Chondrocyte (in vitro differentiated cells): ENCODE data around the gene SPDYE3. TPM values are rescaled to one million over a fixed set of nuclear protein-coding genes. Genes with fewer than 3 reads are reported as not detected.
A peak's percentile ranks its signal among the peaks of the same experiment; 100 is the strongest.
"Not testable (repeated sequence)": the region's sequence is repeated elsewhere in the genome, so short reads cannot be mapped to it uniquely, and the experiment has no call there.

ENCODE experiments used
- DNase-seq: peaks from one replicate; pipeline ENCODE4 v3.0.0; 2021; ENCODE audit warnings: mixed read lengths, low spot score
- H3K27ac Mint-ChIP-seq: one replicate; pipeline ENCODE4 v1.8.0; 2021; ENCODE audit warnings: mild to moderate bottlenecking, moderate library complexity, mixed read lengths; ENCODE audit not compliant: unreplicated experiment
- H3K27me3 Mint-ChIP-seq: 2 replicates; pipeline ENCODE4 v1.8.0; 2021; ENCODE audit warnings: low read depth, mixed read lengths
- H3K36me3 Mint-ChIP-seq: 2 replicates; pipeline ENCODE4 v1.8.0; 2021; ENCODE audit warnings: low read depth, mixed read lengths
- H3K4me1 Mint-ChIP-seq: 2 replicates; pipeline ENCODE4 v1.8.0; 2021; ENCODE audit warnings: low read depth, mild to moderate bottlenecking, mixed read lengths
- H3K4me3 Mint-ChIP-seq: one replicate; pipeline ENCODE4 v1.8.0; 2021; ENCODE audit warnings: mild to moderate bottlenecking, moderate library complexity, mixed read lengths; ENCODE audit not compliant: unreplicated experiment
- H3K9me3 Mint-ChIP-seq: 2 replicates; pipeline ENCODE4 v1.8.0; 2021; ENCODE audit warnings: low read depth, mixed read lengths
- total RNA-seq: library from RNA; stranded (reverse); gene quantifications from 3 replicates; pipeline ENCODE4 v1.2.1, GENCODE V29; 2021
- TF ChIP-seq, protein P1 (sequence below): fragments of 200-600 bp; sonication (generic); IDR thresholded peaks from 2 replicates; pipeline ENCODE4 v1.5.0; 2021; ENCODE audit warnings: antibody characterized with exemption, mild to moderate bottlenecking, moderate library complexity

SPDYE3 gene
- total RNA-seq, 1 donor from 2014 or later: not detected

DNA sequence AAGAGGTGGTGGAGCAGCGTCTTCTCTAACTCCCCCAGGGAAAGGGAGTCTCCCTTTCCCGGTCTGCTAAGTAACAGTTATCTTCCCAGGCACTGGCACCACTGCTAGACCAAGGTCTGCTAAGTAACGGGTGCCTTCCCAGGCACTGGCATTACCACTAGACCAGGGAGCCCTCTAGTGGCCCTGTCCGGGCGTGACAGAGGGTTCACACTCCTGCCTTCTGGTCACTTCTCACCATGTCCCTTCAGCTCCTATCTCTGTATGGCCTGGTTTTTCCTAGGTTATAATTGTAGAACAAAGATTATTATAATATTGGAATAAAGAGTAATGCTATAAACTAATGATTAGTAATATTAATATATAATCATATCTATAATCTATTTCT, 37.8 kb downstream of the SPDYE3 start:
- not testable (repeated sequence) for H3K27me3 Mint-ChIP-seq, H3K4me1 Mint-ChIP-seq, H3K9me3 Mint-ChIP-seq, H3K4me3 Mint-ChIP-seq, DNase-seq
- TF ChIP-seq, protein P1, sequence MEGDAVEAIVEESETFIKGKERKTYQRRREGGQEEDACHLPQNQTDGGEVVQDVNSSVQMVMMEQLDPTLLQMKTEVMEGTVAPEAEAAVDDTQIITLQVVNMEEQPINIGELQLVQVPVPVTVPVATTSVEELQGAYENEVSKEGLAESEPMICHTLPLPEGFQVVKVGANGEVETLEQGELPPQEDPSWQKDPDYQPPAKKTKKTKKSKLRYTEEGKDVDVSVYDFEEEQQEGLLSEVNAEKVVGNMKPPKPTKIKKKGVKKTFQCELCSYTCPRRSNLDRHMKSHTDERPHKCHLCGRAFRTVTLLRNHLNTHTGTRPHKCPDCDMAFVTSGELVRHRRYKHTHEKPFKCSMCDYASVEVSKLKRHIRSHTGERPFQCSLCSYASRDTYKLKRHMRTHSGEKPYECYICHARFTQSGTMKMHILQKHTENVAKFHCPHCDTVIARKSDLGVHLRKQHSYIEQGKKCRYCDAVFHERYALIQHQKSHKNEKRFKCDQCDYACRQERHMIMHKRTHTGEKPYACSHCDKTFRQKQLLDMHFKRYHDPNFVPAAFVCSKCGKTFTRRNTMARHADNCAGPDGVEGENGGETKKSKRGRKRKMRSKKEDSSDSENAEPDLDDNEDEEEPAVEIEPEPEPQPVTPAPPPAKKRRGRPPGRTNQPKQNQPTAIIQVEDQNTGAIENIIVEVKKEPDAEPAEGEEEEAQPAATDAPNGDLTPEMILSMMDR: peak; percentile 74
- Mint-ChIP-seq H3K27ac (peak overlapping the region; percentile 90), H3K36me3 (peaks cover 22% of the 10 kb centered on the region)

DNA sequence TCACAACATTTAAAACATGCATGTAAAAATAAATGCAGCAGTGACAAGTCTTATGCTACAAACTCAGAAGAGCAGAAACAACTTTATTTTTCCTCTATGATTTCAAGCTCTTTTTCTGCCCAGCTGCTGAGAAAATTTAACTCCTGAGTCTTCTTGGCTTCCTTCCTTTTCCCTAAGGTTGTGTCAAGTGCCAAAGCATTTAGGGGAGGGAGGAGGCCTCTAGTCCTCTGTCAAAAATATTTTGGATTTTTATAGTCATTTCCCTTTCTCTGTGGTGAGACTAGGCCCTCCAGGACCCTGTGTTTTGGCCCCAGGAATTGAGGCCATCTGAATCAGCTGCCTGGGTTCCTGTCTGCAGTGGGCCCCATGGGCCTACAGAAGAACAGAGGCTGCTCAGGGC, 39.4 kb downstream of the SPDYE3 start:
- no peak overlapping the region for H3K4me3 Mint-ChIP-seq
- TF ChIP-seq, protein P1: no peak
- H3K4me1 Mint-ChIP-seq: peaks cover 7% of the 10 kb centered on the region
- peaks cover 29% of the 10 kb centered on the region for H3K36me3 Mint-ChIP-seq
- no peak overlapping the region for H3K27ac Mint-ChIP-seq
- no peak for DNase-seq
- no peaks in the 10 kb centered on the region for H3K9me3 Mint-ChIP-seq
- H3K27me3 Mint-ChIP-seq: no peaks in the 10 kb centered on the region

- DNase-seq: no peak
- TF ChIP-seq, protein P1: no peak
- peaks cover 26% of the 10 kb centered on the region for H3K36me3 Mint-ChIP-seq
- no peak overlapping the region for H3K27ac Mint-ChIP-seq
- H3K4me3 Mint-ChIP-seq: no peak overlapping the region
- H3K9me3 Mint-ChIP-seq: no peaks in the 10 kb centered on the region
- no peaks in the 10 kb centered on the region for H3K27me3 Mint-ChIP-seq
- H3K4me1 Mint-ChIP-seq: peaks cover 7% of the 10 kb centered on the region
Measured at GRCh38 chr7:100348805-100349204, 41.3 kb downstream of the SPDYE3 start.

DNA sequence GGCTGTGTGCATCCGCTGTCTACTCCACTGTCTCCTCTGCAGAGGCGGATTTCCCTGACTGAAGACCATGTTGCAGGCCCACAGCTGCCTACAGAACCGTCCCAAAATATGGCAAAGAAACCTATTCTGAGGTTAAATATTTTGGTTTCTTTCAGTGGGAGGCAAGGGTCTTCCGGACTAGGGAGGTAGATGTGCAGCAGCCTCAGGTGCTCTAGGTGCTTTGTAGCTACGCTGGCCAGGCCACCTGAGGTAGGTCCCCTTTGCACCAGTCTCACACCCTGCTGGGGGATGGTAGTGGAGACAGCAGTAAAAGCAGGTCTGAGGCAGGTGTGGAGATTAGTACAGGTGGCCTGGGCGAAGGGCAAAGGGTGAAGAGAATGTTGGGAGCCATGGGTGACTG, 42.3 kb downstream of the SPDYE3 start:
- TF ChIP-seq, protein P1: no peak
- Mint-ChIP-seq H3K27me3 (no peaks in the 10 kb centered on the region), H3K36me3 (peaks cover 26% of the 10 kb centered on the region), H3K4me1 (peaks cover 4% of the 10 kb centered on the region), H3K4me3 (no peak overlapping the region), H3K9me3 (no peaks in the 10 kb centered on the region), H3K27ac (peak overlapping the region; percentile 70)
- no peak for DNase-seq

DNA sequence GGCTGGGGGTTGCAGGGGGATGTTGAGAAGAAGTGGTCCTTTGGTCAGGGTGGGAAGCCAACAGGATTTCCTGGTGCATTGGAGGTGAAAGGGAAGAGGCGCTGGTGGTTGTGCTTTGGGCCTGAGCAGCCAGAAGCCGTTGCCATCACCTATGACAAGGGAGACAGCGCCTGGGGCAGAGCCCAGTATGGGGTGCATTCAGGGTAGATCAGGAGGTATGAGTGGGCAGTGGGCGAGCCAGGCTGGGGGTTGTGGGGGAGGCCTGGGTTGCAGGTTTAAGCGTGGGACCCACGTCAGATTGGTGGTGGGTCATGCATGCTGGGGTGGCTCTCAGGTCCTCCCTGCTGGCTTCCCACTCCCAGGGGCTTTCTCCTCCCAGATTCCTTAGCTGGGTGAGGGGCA, 44.2 kb downstream of the SPDYE3 start:
- Mint-ChIP-seq H3K9me3 (no peaks in the 10 kb centered on the region), H3K4me1 (no peaks in the 10 kb centered on the region), H3K27ac (no peak overlapping the region), H3K4me3 (no peak overlapping the region), H3K36me3 (peaks cover 26% of the 10 kb centered on the region), H3K27me3 (no peaks in the 10 kb centered on the region)
- DNase-seq: no peak
- TF ChIP-seq, protein P1: no peak

DNA sequence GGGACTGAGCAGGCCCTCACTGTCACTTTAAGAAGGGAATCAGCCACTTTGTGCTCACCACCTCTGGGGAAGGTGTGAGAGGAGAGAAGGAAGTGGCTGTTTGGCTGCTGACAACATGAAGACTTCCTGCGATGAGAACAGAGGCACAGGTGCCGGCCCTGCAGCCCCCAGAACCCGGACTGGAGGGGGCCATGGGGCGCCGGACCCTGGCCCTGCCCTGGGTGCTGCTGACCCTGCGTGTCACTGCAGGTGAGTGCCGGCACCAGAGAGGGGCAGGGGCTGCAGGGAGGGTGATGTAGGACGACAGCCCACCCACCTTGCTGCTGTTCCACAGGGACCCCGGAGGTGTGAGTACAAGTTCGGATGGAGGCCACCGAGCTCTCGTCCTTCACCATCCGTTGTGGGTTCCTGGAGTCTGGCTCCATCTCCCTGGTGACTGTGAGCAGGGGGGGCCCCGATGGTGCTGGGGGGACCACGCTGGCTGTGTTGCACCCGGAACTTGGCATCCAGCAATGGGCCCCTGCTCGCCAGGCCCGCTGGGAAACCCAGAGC, 44.8 kb downstream of the SPDYE3 start:
- H3K4me1 Mint-ChIP-seq, H3K9me3 Mint-ChIP-seq, DNase-seq, H3K4me3 Mint-ChIP-seq, H3K27ac Mint-ChIP-seq, H3K27me3 Mint-ChIP-seq: not testable (repeated sequence)
- peaks cover 22% of the 10 kb centered on the region for H3K36me3 Mint-ChIP-seq
